SU-DHL-6 (cell line): ENCODE data around the gene SHKBP1.

Source experiments
- H2AFZ ChIP-seq: fragments of 200-600 bp; sonication (generic); 2 replicates; pipeline ENCODE4 v1.6.1; 2014; ENCODE audit warnings: low read depth, mild to moderate bottlenecking, moderate library complexity, mixed read lengths, antibody characterized with exemption, low read length; ENCODE audit not compliant: severe bottlenecking
- H3F3A ChIP-seq: fragments of 200-600 bp; shearing (Covaris generic); 2 replicates; pipeline ENCODE4 v1.6.0; 2016; ENCODE audit warnings: antibody characterized with exemption, mild to moderate bottlenecking; ENCODE audit not compliant: insufficient read depth
- H3K27ac ChIP-seq: fragments of 200-600 bp; sonication (generic); 2 replicates; pipeline ENCODE4 v1.5.1; 2016; ENCODE audit warnings: low read depth, mild to moderate bottlenecking, low read length, moderate library complexity, mixed read lengths
- H3K27me3 ChIP-seq: fragments of 200-600 bp; sonication (generic), shearing (Covaris generic); 2 replicates; pipeline ENCODE4 v1.6.0; 2014; ENCODE audit warnings: mild to moderate bottlenecking, low read length
- H3K36me3 ChIP-seq: fragments of 200-600 bp; sonication (generic); 2 replicates; pipeline ENCODE4 v1.6.1; 2014; ENCODE audit warnings: mild to moderate bottlenecking, low read length, mixed read lengths
- H3K4me2 ChIP-seq: fragments of 300-600, 200-600 bp; shearing (Covaris generic), sonication (generic); 2 replicates; pipeline ENCODE4 v1.6.0; 2014; ENCODE audit warnings: low read length, low read depth, mild to moderate bottlenecking; ENCODE audit not compliant: poor library complexity, severe bottlenecking
- H3K4me3 ChIP-seq: fragments of 200-600 bp; sonication (generic); 2 replicates; pipeline ENCODE4 v1.5.1; 2014; ENCODE audit warnings: antibody characterized with exemption, low read length, mild to moderate bottlenecking, mixed read lengths; ENCODE audit not compliant: insufficient read depth, poor library complexity, severe bottlenecking
- H3K79me2 ChIP-seq: fragments of 200-600 bp; sonication (generic); 2 replicates; pipeline ENCODE4 v1.6.1; 2014; ENCODE audit warnings: mild to moderate bottlenecking, low read length, moderate library complexity; ENCODE audit not compliant: insufficient read depth
- H3K9ac ChIP-seq: fragments of 200-600 bp; sonication (generic); 2 replicates; pipeline ENCODE4 v1.7.0; 2014; ENCODE audit warnings: mild to moderate bottlenecking, low read length
- H3K9me2 ChIP-seq: fragments of 200-600 bp; sonication (generic); replicated peaks from 2 replicates; pipeline ENCODE4 v1.6.1; 2014; ENCODE audit warnings: low read length; ENCODE audit not compliant: insufficient read depth
- H3K9me3 ChIP-seq: fragments of 200-600 bp; sonication (generic); 2 replicates; pipeline ENCODE4 v1.6.1; 2014; ENCODE audit warnings: low read length, mixed read lengths; ENCODE audit not compliant: insufficient read depth
- H4K20me1 ChIP-seq: fragments of 200-600 bp; sonication (generic); 2 replicates; pipeline ENCODE4 v1.6.1; 2014; ENCODE audit warnings: low read depth, mild to moderate bottlenecking, antibody characterized with exemption, low read length, moderate library complexity, mixed read lengths
- EZH2phosphoT487 ChIP-seq: fragments of 200-600 bp; sonication (generic), shearing (Covaris generic); conservative IDR thresholded peaks from 2 replicates; pipeline ENCODE4 v1.6.1; 2018; ENCODE audit warnings: mild to moderate bottlenecking, antibody characterized with exemption, low read length, moderate library complexity, mixed read lengths
- TF ChIP-seq, protein P1 (sequence below): fragments of 200-600 bp; sonication (generic); IDR thresholded peaks from one replicate; pipeline ENCODE4 v1.5.1; 2017; ENCODE audit warnings: antibody characterized with exemption, mild to moderate bottlenecking, low read length, moderate library complexity; ENCODE audit not compliant: insufficient read depth, poor library complexity, severe bottlenecking

The SHKBP1 gene

GRCh38 chr19:40549007-40549708 lies 27.5 kb upstream of the SHKBP1 start:
- Histone ChIP-seq H3K27me3 (no peaks in the 10 kb centered on the region), H3K9me3 (no peaks in the 10 kb centered on the region), H3F3A (no peaks in the 10 kb centered on the region), H3K9me2 (no peaks in the 10 kb centered on the region), H3K36me3 (no peaks in the 10 kb centered on the region), H3K9ac (no peak overlapping the region), H2AFZ (no peak overlapping the region), H3K4me3 (no peak overlapping the region), H4K20me1 (no peaks in the 10 kb centered on the region), H3K4me2 (peak overlapping the region; percentile 36), H3K27ac (no peak overlapping the region), H3K79me2 (no peaks in the 10 kb centered on the region)
- TF ChIP-seq, protein P1, sequence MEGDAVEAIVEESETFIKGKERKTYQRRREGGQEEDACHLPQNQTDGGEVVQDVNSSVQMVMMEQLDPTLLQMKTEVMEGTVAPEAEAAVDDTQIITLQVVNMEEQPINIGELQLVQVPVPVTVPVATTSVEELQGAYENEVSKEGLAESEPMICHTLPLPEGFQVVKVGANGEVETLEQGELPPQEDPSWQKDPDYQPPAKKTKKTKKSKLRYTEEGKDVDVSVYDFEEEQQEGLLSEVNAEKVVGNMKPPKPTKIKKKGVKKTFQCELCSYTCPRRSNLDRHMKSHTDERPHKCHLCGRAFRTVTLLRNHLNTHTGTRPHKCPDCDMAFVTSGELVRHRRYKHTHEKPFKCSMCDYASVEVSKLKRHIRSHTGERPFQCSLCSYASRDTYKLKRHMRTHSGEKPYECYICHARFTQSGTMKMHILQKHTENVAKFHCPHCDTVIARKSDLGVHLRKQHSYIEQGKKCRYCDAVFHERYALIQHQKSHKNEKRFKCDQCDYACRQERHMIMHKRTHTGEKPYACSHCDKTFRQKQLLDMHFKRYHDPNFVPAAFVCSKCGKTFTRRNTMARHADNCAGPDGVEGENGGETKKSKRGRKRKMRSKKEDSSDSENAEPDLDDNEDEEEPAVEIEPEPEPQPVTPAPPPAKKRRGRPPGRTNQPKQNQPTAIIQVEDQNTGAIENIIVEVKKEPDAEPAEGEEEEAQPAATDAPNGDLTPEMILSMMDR, result peak; percentile 29
- TF ChIP-seq EZH2phosphoT487, result no peak

GRCh38 chr19:40550951-40551350 lies 25.7 kb upstream of the SHKBP1 start:
- TF ChIP-seq, protein P1, result no peak
- no peak for TF ChIP-seq EZH2phosphoT487
- H3K9me3 ChIP-seq, result no peaks in the 10 kb centered on the region
- H2AFZ ChIP-seq, result no peak overlapping the region
- no peak overlapping the region for H3K9ac ChIP-seq
- no peaks in the 10 kb centered on the region for H4K20me1 ChIP-seq
- H3K27ac ChIP-seq, result no peak overlapping the region
- no peaks in the 10 kb centered on the region for H3K27me3 ChIP-seq
- no peaks in the 10 kb centered on the region for H3K79me2 ChIP-seq
- H3K4me2 ChIP-seq, result no peak overlapping the region
- no peaks in the 10 kb centered on the region for H3F3A ChIP-seq
- H3K36me3 ChIP-seq, result no peaks in the 10 kb centered on the region
- no peak overlapping the region for H3K4me3 ChIP-seq
- no peaks in the 10 kb centered on the region for H3K9me2 ChIP-seq

DNA sequence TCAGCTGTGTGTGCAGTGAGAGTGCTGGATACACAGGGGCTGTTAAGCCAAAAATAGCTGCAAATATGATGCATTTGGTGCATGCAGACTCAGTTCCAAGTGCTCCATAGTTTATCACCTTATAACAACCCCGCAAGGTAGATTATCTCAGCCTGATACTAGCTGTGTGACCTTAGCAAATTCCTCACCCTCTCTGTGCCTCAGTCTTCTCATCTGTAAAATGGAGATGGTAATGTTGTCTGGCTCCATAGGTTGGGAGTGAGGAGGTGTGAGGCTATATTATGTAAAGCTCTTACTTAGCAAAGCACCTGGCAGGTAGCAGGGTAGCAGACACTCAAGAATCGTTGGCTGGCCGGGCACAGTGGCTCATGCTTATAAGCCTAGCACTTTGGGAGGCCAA lies 23.8 kb upstream of the SHKBP1 start:
- Histone ChIP-seq H3K27ac (no peak overlapping the region), H3K9me2 (no peaks in the 10 kb centered on the region), H4K20me1 (no peaks in the 10 kb centered on the region), H3K4me2 (no peak overlapping the region), H3F3A (no peaks in the 10 kb centered on the region), H3K9me3 (no peaks in the 10 kb centered on the region), H3K4me3 (no peak overlapping the region), H3K36me3 (no peaks in the 10 kb centered on the region), H2AFZ (no peak overlapping the region), H3K79me2 (no peaks in the 10 kb centered on the region), H3K9ac (no peak overlapping the region), H3K27me3 (no peaks in the 10 kb centered on the region)
- TF ChIP-seq, protein P1, result no peak
- TF ChIP-seq EZH2phosphoT487, result no peak
